ENCODE data around the gene EDAR.

GRCh38 chr2:108961796-108962195, 27.2 kb downstream of the EDAR start:
- TF ChIP-seq, protein P1, sequence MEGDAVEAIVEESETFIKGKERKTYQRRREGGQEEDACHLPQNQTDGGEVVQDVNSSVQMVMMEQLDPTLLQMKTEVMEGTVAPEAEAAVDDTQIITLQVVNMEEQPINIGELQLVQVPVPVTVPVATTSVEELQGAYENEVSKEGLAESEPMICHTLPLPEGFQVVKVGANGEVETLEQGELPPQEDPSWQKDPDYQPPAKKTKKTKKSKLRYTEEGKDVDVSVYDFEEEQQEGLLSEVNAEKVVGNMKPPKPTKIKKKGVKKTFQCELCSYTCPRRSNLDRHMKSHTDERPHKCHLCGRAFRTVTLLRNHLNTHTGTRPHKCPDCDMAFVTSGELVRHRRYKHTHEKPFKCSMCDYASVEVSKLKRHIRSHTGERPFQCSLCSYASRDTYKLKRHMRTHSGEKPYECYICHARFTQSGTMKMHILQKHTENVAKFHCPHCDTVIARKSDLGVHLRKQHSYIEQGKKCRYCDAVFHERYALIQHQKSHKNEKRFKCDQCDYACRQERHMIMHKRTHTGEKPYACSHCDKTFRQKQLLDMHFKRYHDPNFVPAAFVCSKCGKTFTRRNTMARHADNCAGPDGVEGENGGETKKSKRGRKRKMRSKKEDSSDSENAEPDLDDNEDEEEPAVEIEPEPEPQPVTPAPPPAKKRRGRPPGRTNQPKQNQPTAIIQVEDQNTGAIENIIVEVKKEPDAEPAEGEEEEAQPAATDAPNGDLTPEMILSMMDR (IDR thresholded peaks at IDR 0.05 in 2 of 3, conservative IDR thresholded peaks at IDR 0.05 in 1 of 3; ENCODE audit: borderline replicate concordance in 1 of 3, insufficient read depth in 1 of 3, low read depth in 2 of 3, low read length in 2 of 3), result no peak
- TF ChIP-seq EZH2 (IDR thresholded peaks at IDR 0.05), result no peak
- TF ChIP-seq ZFX (IDR thresholded peaks at IDR 0.05), result no peak
- TF ChIP-seq, protein P2, sequence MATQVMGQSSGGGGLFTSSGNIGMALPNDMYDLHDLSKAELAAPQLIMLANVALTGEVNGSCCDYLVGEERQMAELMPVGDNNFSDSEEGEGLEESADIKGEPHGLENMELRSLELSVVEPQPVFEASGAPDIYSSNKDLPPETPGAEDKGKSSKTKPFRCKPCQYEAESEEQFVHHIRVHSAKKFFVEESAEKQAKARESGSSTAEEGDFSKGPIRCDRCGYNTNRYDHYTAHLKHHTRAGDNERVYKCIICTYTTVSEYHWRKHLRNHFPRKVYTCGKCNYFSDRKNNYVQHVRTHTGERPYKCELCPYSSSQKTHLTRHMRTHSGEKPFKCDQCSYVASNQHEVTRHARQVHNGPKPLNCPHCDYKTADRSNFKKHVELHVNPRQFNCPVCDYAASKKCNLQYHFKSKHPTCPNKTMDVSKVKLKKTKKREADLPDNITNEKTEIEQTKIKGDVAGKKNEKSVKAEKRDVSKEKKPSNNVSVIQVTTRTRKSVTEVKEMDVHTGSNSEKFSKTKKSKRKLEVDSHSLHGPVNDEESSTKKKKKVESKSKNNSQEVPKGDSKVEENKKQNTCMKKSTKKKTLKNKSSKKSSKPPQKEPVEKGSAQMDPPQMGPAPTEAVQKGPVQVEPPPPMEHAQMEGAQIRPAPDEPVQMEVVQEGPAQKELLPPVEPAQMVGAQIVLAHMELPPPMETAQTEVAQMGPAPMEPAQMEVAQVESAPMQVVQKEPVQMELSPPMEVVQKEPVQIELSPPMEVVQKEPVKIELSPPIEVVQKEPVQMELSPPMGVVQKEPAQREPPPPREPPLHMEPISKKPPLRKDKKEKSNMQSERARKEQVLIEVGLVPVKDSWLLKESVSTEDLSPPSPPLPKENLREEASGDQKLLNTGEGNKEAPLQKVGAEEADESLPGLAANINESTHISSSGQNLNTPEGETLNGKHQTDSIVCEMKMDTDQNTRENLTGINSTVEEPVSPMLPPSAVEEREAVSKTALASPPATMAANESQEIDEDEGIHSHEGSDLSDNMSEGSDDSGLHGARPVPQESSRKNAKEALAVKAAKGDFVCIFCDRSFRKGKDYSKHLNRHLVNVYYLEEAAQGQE (IDR thresholded peaks at IDR 0.05; ENCODE audit: low read depth), result no peak
- no peak for TF ChIP-seq POLR2A (IDR thresholded peaks at IDR 0.05; ENCODE audit: borderline replicate concordance, extremely low read depth, insufficient read depth, insufficient read length)
- TF ChIP-seq POLR2AphosphoS5 (IDR thresholded peaks at IDR 0.05; ENCODE audit: low read depth, low read length), result no peak
